Endometrial microvascular endothelial cells (primary cell): ENCODE measurements around the gene FGD4. TPM values are rescaled to one million over a fixed set of nuclear protein-coding genes. Genes with fewer than 3 reads are reported as not detected.

Experiments
- in situ Hi-C: cut with HindIII; loops from 2 replicates; pipeline ENCODE4 v1.10.0; 2017; ENCODE audit warnings: low sequenced_read_pairs, low pct_unique_long_range_greater_than_20kb; ENCODE audit errors: inconsistent ontology term
- total RNA-seq: library from RNA; depleted of rRNA; stranded (reverse); fragments of >200 nt; gene quantifications from one replicate; pipeline ENCODE4 v1.2.3, GENCODE V29; 2015; ENCODE audit errors: inconsistent ontology term

Gene FGD4
- total RNA-seq, 1 donor from 2014 or later, result 24.6 TPM

DNA sequence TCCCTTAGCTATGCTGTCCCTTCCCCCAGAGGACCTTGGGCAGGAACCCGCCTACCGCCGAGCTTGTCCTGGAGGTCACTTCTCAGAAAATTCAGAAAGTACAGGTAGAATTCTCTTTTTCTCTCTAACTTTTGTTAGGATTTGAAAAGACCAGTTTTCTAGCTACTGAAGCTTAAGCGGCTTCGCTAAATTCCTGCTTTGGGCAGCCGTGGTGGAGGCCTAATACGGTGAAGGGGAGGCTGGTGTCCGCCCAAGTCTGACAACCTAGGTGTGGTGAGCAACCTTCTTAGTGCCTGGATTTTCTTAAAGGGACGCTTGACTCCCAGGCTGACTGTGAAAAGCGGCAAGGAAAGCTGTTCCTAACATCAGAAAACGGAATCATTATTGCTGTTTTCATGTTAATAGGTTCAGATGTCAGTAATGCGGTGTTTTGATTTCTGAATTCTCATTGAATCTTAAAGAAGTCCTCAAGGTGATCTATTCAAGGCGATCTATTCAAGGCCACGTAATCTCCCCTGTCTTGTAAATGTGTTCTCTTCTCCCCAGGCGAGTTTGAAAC lies 835 bp downstream of the FGD4 start:
- in situ Hi-C loops, result no loop called here

DNA sequence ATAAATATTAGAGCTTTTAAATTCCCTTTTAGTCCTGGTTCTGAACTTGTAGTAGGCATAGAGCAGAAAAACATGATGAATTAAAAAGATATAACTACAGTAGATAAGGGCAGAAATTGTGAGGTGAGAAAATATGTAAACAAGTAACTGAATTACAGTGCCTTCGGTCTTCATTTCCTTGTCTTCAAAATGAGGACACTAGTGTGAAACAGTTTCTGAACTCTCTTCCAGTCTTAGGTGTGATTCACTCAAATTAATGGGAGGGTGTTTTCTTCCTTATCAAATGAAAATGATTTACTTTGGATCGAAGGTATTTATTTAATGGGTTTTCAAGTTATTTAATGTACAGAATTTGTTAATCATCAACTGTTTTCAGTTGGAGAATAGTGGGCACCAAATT lies 1.5 kb downstream of the FGD4 start:
- in situ Hi-C loops, result no loop called here

GRCh38 chr12:32402170-32402569 lies 2.8 kb downstream of the FGD4 start:
- in situ Hi-C loops, result no loop called here

GRCh38 chr12:32402946-32403345 lies 3.6 kb downstream of the FGD4 start:
- in situ Hi-C loops, result no loop called here

- in situ Hi-C loops, result no loop called here
Measured at GRCh38 chr12:32407795-32408194, 8.4 kb downstream of the FGD4 start.

GRCh38 chr12:32413412-32413811 lies 14.1 kb downstream of the FGD4 start:
- in situ Hi-C loops, result no loop called here

GRCh38 chr12:32418221-32418620 lies 18.9 kb downstream of the FGD4 start:
- in situ Hi-C loops, result no loop called here

- in situ Hi-C loops, result no loop called here
Measured at GRCh38 chr12:32418903-32419519, 19.7 kb downstream of the FGD4 start.

DNA sequence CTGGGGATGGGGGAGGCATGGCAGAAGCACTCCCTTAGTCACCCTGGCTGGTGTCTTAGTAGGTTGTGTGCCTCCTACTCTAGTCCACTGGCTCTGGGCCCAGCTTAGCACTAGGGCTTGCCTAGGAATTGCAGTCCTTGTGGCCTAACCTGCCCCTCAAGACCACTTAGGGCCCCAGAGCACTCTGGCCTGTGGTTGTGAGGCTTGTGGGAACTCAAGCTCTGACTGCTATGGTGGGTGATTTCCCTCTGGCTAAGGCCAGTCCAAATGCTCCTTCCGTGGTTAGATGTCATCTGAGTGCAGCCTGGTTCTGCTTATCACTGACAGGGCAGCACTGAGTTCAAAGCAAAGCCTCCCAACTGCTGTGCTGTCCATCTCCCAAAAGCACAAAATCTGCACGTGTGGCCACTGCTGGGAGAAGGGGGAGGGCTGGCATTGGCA lies 20.2 kb downstream of the FGD4 start:
- in situ Hi-C loops, result no loop called here

DNA sequence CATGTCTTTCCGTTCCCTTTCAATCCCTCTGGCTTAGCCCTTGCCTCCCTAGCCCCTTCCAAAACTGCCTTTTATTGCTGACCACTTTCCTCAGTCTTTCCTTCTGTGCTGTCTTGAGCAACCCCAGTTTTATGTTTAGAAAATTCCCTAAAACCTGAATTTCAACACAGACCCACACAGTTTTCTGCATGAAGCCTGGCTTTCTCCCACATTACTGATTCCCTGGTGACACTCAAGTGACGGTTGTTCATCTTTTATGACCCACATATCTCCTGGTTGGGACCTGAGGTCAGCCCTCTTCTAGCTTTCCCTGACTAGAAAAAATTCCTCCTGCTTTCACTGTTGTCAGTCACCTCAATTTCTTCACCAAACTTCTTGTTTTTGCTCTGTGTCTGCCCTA lies 21.0 kb downstream of the FGD4 start:
- in situ Hi-C loops, result no loop called here

- in situ Hi-C loops, result no loop called here
Measured at GRCh38 chr12:32423559-32423958, 24.2 kb downstream of the FGD4 start.

- in situ Hi-C loops, result no loop called here
Measured at GRCh38 chr12:32431025-32431424, 31.7 kb downstream of the FGD4 start.

DNA sequence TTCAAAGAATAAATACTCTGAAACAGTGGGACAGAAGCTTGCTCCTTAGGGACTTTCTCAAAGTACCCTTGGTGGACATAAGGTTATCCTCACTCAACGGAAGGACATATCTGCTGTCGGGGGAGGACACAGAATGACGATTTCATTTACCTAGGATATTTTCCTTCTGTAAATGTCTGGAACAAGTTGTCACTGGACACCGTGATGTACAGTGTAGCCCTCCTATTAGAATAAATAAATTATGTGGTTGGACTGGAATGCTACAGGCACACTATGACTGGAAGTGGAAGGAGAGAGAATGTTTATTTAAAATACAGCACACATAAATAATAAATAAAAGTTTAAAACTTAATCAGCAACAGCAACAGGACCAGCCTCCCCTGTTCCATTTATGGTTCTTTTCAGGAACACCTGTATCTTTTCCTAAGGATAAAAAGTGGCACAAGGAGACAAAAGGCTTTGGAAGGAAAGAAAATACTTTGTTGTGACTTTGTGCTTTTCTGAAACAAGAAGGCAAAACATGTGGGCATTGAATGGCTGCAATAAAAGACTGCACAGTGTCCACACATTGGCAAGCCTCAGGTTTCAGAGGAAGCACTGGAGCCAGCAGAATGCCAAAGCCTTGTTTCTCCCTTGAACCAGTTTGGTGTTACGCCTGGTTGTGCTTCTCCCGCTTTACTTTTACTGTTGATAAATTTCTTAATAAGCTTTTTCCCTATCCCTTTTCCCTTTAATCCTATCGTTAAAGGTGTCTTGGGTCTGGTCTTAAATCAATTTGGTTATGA lies 36.8 kb downstream of the FGD4 start:
- in situ Hi-C loops, result no loop called here

- in situ Hi-C loops, result no loop called here
Measured at GRCh38 chr12:32437095-32437515, 37.7 kb downstream of the FGD4 start.

GRCh38 chr12:32440120-32440865 lies 40.9 kb downstream of the FGD4 start:
- in situ Hi-C loops, result no loop called here

DNA sequence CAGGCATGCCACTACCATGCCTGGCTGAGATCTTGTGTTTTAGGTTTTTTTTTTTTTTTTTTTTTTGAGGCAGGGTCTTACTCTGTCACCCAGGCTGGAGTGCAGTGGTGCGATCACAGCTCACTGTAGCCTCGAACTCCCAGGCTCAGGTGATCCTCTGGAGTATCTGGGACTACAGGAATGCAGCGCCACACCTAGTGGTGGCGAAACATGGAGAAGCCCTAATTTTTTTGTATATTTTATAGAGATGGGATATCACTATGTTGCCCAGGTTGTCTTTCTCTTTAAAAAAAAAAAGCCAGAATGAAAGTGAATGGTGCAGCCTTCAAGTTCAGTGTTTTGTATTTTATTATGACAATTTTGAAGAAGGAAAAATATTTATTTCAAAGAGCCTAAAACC lies 44.1 kb downstream of the FGD4 start:
- in situ Hi-C loops, result no loop called here

- in situ Hi-C loops, result no loop called here
Measured at GRCh38 chr12:32444895-32445294, 45.5 kb downstream of the FGD4 start.

DNA sequence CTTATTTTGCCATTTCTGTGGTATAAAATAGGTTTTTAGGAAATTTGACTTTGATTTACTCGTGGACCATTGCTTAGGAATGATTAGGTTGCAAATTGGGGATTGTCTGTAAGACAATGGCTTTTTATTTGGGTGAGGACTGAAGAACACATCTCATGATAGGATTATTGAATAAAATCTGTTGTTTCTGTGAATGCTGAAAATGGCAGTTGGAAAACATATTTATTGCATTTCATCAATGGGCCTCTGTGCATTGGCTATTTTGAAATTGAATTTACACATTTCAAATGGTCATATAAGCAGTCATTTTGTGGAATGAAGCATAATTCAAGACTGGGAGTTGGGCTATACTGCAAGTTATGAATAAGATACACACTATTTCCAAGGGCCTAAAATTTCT lies 46.0 kb downstream of the FGD4 start:
- in situ Hi-C loops, result no loop called here

GRCh38 chr12:32446316-32447119 lies 47.2 kb downstream of the FGD4 start:
- in situ Hi-C loops, result no loop called here
